GM18870 (cell line): ENCODE results near the gene COL8A1.
A peak's percentile ranks its signal among the peaks of the same experiment; 100 is the strongest.

Source experiments
- ATAC-seq: cut with Tn5 transposase; IDR thresholded peaks from one replicate; pipeline ENCODE4 v1.9.1; 2021; ENCODE audit warnings: moderate library complexity; ENCODE audit not compliant: unreplicated experiment

COL8A1 gene

GRCh38 chr3:99668044-99668443 lies 29.6 kb downstream of the COL8A1 start:
- no peak for ATAC-seq

- ATAC-seq = no peak
These were observed 31.6 kb downstream of the COL8A1 start for GRCh38 chr3:99669879-99670555.

- ATAC-seq = no peak
These were observed 32.2 kb downstream of the COL8A1 start for GRCh38 chr3:99670556-99670950.

GRCh38 chr3:99674086-99674789 lies 35.8 kb downstream of the COL8A1 start:
- no peak for ATAC-seq

GRCh38 chr3:99678023-99678422 lies 39.6 kb downstream of the COL8A1 start:
- no peak for ATAC-seq

- no peak for ATAC-seq
These were observed 40.5 kb downstream of the COL8A1 start for GRCh38 chr3:99678896-99679295.

GRCh38 chr3:99681512-99681911 lies 43.1 kb downstream of the COL8A1 start:
- peak; percentile 87 for ATAC-seq

GRCh38 chr3:99681976-99682375 lies 43.6 kb downstream of the COL8A1 start:
- ATAC-seq = no peak

- ATAC-seq = no peak
These were observed 45.1 kb downstream of the COL8A1 start for GRCh38 chr3:99683465-99683864.

GRCh38 chr3:99683876-99684275 lies 45.5 kb downstream of the COL8A1 start:
- no peak for ATAC-seq

GRCh38 chr3:99684644-99685043 lies 46.2 kb downstream of the COL8A1 start:
- no peak for ATAC-seq

GRCh38 chr3:99686469-99686868 lies 48.1 kb downstream of the COL8A1 start:
- ATAC-seq = no peak

GRCh38 chr3:99686955-99687612 lies 48.7 kb downstream of the COL8A1 start:
- peak; percentile 69 for ATAC-seq

GRCh38 chr3:99690761-99691369 lies 52.5 kb downstream of the COL8A1 start:
- ATAC-seq = no peak

GRCh38 chr3:99693636-99694035 lies 55.2 kb downstream of the COL8A1 start:
- no peak for ATAC-seq

GRCh38 chr3:99696497-99696896 lies 58.1 kb downstream of the COL8A1 start:
- no peak for ATAC-seq

GRCh38 chr3:99697250-99697649 lies 58.9 kb downstream of the COL8A1 start:
- no peak for ATAC-seq

GRCh38 chr3:99698932-99699331 lies 60.5 kb downstream of the COL8A1 start:
- no peak for ATAC-seq

GRCh38 chr3:99699841-99700240 lies 61.4 kb downstream of the COL8A1 start:
- ATAC-seq = no peak

GRCh38 chr3:99700631-99701268 lies 62.4 kb downstream of the COL8A1 start:
- no peak for ATAC-seq
